Measurements from ENCODE around the gene PRMT5.

- TF ChIP-seq CTCF (IDR thresholded peaks at IDR 0.05 in 8 of 11, conservative IDR thresholded peaks at IDR 0.05 in 3 of 11) (no peak), POLR2AphosphoS5 (IDR thresholded peaks at IDR 0.05) (no peak)
Measured at GRCh38 chr14:22977434-22977683, 48.2 kb upstream of the PRMT5 start.

Data from spleen (tissue), 7 donors.